Hindlimb muscle (tissue), 1 donor: ENCODE measurements around the gene TRABD2B. TPM values are rescaled to one million over a fixed set of nuclear protein-coding genes. Genes with fewer than 3 reads are reported as not detected.

Experiments used
- DNase-seq: peaks from one replicate; pipeline ENCODE4 v3.0.0-alpha.2; 2013
- polyA plus RNA-seq: library from polyadenylated mRNA; unstranded; fragments of 120-200 nt; gene quantifications from one replicate; pipeline ENCODE4 v1.2.1, GENCODE V29; 2013; ENCODE audit not compliant: insufficient read length

TRABD2B gene
- polyA plus RNA-seq, 1 donor: 5.5 TPM

DNA sequence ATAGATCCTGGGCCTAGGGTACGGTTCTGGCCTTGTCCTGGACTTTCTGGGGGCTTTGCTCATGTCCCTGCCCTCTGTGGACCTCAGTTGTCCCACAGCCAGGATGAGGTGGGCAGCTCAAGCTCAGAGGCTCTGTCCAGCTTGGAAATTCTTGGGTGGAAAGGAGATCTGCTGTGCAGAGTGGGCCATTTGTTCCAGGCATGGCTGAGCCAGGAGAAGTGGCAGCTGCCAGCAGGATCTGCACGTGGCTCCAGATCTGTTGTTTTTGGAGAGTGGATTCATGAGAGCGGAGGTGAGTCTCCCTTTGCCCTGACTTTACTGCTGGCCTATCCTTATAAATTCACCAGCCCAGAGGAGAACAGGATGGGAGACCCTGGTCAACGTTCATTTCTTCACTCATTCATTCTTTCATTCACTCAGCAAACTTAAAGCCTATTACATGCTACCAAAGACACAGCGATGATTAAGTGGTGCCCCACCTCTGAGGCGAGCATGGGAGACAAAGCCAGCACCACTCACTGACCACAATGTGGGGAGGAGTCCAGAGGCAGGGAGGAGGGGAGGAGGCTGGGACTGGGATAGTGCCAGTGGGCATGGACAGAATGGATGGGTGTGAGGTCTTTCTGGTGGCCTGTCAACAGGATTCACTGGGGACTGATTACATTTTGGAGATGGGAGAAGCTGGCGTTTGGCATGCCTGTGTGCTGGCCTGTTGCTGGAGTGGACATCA, 205.1 kb downstream of the TRABD2B start:
- no peak for DNase-seq

DNA sequence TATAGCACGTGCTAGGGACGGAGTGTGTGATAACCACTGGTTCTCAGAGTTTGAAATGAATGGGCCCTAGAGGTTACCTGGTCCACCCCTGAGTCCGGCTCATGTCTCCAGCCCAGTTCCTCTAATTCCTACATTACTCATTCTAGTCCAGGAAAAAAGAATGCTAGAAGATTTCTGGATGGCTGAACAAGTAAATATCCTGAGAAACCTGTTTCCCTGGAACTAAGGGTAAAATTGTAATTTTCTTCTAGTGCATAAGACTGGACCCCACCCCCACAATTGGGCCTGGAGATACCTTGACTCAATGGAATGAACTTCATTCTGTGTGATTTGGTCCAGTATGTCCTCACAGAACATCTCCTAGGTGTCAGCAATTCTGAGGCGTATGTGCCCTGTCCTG, 208.4 kb downstream of the TRABD2B start:
- no peak for DNase-seq

DNA sequence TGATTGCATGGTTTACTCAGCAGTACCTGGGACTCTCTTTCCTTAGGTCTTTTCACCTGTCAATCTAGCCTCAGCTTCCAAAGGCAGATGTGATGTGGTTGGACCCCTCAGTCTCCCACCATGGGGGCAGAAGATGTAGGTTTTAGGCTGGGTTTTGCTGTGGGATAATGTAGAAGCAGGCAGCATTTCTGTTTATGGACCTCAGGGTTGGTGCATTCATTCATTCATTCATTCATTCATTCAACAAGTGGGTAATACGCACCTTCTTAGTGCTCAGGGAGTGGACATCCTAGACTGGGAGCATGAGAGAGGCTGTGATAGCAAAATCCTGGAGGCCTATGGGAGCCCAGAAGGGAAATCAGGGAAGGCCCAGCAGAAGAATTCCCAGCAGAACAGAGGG, 209.6 kb downstream of the TRABD2B start:
- no peak for DNase-seq

DNA sequence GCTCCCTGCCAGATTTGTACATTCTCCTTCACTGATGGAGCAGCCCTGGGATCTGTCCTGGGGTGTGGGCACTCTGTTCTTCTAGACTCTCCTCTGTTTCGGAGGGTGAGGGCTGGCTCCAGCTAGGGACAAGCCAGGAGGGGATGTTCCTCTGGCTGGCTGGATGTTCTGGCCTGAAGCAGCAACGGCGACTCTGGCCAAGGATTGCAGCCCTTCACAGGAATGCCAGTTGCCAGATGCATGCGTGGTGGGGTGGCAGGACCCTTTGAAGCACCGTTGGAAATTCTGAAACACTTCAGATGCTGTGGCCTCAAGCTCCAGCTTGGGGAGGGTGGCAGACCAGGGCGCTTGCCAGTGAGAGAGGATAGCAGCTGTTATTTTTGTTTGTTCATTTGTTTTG, 210.9 kb downstream of the TRABD2B start:
- DNase-seq: no peak

DNA sequence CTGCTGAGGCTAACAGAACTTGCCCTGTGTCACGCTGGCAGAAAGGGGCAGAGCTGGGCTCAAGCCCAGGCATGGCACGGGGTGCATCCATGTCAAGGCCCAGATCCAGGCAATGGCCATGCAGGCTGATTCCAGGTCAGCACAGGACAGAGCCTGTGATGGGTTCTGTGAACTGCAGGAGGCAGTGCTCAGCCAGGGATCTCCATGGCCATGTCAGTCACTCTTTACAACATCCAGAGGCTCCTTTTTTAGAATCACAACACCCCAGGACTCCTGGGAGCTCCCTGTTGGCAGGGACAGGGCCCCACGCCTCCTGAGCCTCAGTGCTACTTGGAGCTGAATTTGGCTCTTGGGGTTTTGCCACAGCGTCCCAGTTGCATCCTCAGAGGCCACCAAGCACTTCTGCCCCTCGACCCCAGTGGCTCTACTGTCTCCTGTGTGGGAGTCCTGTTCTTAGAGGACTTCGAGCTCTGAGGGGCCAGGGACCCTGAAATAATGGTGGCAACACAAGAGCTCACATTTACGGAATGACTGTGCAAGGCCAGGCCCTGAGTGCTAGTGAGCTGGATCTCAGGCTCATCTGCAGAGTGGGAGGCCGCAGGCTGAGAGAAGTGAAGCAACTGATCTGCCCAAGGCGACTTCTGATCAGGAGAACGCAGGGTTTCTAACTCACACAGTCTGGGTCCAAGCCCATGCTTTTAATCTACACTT, 211.5 kb downstream of the TRABD2B start:
- peak; percentile 29 for DNase-seq

DNA sequence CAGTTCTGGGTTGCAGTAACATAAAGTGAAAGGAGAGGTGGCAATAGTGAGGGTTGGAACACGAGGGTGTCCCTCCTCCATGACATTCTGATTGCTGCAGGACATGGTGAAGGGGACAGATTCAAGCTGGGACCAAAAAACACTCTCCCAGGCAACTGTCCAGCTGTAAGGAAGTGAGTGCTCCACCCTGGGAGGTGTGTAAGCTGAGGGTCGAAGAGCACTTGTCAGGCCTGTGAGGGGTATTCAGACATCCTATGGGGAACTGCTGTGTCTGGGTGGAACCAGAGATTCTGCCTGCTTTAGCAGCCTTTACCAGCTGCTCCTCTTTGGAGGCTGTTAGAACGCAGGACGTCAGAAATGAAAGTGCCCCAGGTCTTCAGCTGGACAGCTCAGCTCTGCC, 212.1 kb downstream of the TRABD2B start:
- no peak for DNase-seq

DNA sequence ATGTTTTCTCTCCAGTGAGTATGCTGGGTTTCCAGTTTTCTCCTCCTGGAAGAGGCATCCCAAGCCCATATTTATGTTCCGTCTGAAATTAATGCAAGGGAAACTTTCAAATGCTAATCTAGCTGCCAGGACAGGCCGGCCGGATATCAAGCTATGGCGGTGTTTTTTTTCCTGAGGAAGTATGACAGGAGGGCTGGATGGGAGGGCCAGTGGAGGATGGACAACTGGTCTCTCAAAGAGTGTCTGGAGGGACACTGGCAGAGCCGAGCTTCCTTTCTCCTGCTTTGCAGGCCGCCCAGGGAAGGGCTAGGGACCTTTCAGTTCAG, 212.7 kb downstream of the TRABD2B start:
- DNase-seq: no peak

DNA sequence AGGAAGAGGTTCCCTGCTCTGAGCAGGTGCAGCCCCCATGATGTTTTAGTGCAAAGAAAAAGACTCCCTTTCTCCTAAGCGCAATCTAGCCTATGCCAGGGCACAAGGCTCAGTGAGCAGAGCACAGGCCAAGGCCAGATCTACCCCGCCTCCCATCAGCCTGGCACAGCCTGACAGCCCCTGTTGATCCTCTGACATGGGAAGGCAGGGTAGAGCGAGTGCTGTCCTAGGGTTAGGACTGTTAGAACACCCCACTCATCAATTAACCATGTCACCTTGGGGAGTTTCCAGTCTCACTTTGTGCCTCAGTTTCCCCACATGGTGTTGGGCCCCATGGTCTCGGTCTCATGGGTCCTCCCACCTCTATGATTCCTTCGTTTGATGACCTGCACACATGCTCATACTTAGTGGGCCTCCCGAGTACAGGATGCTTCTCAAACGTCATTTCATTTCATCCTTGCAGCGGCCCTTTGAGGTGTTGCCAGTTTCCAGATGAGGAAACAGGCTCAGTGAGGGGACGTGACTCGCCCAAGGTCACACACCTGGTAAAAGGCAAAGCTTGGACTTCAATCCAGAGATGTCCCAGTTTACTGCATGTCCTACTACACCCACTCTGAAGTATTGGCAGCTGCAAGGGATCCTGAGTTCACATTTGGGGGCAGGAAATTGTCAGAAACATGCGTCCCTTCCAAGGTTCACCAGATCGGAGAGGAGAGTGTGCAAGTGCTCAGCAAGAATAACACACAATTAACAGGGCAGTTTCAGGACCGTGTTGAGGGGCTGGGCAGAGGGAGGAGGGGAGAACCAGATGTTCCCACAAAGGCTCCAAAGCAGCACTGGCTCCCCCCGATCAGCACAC, 213.3 kb downstream of the TRABD2B start:
- peak; percentile 46 for DNase-seq

DNA sequence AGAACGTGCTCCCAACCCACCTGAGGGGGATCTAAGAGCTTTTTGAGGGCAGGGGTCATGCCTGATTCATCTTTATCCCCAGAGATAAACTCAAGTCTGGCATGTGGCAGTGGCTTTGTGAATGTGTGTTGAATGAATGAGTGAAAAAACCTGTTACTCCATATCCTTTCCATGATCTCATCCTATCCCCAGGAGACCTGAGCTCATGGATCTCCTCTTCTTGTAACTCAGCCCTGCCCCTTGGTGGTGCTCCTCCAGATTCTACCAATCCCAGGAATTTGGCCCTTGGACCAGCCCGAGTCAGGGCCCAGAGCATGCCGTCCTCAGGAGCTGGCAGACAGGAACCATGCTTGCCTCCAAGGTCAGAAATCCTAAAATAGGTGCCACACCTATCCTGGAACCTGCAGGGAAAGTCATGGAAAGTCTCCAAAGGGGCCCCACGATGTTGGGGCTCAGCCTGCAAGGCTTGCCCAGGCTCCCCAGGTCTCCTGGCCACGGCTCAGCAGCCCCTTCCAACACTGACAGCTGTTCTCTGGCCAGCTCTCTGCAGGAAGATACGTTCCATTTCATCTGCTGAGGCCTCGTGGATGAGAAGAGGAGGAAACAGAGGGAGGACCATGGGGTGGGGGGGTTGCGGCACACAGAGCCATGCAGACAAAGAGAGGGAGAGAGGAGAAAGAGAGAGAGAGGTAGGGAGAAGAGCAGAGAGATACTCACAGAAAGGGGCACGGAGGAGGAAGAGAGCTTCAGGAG, 214.6 kb downstream of the TRABD2B start:
- DNase-seq: peak; percentile 80

DNA sequence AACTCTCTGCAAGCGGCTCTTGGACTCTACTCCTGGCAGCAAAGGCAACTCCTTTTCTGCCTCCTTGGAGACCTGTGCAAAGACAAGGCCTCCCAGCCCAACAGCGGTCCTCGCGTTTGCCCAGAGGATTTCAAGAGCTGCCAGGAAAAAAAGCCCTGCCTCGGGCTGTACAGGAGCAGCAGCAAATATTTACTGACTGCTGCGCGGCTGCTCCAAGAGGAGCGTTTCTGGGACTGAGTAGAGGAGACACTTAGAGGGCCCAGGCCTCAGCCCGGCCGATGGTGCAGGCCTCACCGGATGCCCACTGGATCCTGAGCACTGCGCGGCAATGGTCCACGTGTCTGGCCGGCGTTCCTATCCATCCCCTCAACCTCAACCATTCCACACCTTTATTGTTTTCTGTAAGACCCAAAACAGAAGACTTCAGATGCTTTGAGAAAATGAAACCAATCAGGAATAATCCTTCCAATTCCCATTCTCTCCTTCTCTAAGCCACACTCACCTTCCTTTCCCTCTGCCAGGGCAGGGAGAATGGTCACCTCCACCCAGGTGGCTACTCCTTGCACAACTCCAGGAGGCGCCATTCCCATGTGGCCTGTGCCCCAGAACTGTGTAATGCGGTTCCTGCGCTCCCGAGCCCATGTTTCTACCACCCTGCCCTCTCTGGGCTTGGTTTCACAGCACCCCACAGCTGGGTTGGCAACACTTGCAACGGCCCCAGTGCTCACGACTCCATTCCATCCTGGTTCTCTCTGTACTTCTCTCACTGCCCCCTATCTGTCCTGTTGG, 215.8 kb downstream of the TRABD2B start:
- DNase-seq: peak; percentile 58

DNA sequence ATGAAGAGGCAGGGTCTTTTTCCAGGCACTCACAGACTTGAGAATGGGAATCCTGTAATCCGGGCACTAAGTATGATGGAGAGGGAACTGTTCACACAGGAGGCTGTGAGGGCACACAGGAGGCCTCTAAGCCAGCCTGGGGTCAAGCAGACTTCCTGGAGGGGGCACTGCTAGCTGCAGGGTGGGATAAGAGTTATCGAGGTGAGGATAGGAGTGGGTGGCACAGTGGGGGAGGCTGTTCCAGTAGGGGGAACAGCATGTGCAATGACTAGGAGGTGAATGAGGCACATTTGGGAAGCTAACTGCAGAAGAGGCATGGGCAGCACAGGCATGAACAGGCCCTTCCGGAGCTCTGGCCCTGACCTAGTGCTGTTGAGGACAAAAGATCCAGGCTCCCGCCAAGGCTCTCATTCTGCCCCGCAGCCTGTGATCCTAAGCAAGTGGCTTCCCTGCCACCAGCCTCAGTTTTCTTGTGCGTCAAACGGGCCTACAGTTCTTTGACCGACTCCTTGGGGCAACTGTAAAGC, 216.7 kb downstream of the TRABD2B start:
- no peak for DNase-seq

DNA sequence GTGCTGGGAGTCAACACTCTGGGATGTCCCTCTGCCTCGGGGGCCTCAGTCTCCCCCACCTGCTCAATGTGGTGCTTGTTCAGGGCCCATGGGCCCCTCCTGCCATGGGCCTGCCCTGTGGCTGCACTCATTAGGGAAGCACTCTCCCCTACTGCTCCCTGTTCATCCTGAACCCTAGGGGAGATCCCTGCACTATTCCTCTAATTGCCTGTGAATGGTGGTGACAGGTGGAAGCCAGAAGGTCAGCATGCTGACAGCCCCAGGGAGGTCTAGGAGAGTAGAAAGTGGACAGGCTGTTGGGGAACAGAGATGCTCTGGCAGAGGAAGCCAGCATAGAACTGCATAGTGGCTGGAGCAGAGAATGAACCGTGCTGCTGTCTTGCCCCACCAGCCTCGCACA, 217.6 kb downstream of the TRABD2B start:
- no peak for DNase-seq

DNA sequence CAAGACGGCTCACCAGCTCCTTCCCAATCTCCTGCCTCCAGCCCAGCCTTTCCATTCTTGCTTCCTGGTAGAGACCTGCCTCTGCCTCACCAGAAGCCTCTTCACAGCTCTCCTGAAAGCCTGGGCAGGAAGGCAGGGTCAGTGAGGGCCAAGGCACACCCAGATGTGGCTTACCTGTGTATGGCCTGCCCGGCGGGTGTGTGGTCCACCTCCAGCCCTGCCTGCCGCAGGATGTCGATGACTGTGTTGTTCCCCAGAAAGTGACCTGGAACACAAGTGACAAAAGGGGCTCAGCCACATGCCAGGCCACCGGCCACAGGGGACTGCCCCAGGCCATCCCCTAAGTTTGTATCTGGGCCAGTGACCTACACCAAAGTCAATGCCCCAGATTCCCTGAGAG, 218.9 kb downstream of the TRABD2B start:
- no peak for DNase-seq

DNA sequence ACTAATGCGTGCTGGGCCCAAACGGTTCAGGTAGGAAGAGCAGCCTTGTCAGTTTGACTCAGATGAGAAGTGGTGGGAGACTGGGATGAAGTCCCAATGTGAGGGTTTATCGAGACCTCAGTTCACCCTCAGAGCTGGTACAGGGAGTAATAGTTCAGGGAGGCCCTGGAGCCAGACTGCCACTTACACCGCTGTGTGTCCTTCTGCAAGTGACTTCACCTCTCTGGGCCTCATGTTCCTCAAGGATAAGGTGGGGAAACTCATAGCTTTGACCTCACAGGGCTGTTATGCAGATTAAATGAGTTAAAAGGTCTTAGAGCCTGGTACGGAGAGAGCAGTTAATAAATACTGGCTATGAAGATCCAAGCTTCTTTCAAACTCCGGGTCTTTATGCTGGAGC, 219.9 kb downstream of the TRABD2B start:
- no peak for DNase-seq

DNA sequence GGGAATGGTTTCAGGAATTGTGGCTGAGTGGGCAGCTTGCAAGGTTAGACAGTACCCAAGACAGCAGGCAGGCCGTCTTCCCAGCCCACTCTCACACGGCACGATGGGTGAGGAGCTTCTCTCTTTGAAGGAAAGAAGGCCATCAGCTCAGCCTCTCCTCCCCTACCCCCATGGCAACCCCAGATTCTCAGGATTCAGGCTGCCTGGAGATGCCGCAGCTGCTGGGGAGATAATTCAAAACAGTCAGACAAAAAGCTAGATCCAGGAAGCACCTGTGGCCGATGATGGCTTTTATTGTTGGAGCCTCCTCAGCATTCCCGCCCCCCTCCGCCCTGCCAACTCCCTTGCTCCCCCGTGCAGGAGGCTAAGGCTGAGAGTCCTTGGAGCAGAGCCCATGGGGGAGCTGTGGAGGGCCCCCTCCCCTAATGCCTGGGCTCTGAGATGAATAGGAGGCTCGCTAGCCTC, 220.5 kb downstream of the TRABD2B start:
- peak; percentile 28 for DNase-seq

DNA sequence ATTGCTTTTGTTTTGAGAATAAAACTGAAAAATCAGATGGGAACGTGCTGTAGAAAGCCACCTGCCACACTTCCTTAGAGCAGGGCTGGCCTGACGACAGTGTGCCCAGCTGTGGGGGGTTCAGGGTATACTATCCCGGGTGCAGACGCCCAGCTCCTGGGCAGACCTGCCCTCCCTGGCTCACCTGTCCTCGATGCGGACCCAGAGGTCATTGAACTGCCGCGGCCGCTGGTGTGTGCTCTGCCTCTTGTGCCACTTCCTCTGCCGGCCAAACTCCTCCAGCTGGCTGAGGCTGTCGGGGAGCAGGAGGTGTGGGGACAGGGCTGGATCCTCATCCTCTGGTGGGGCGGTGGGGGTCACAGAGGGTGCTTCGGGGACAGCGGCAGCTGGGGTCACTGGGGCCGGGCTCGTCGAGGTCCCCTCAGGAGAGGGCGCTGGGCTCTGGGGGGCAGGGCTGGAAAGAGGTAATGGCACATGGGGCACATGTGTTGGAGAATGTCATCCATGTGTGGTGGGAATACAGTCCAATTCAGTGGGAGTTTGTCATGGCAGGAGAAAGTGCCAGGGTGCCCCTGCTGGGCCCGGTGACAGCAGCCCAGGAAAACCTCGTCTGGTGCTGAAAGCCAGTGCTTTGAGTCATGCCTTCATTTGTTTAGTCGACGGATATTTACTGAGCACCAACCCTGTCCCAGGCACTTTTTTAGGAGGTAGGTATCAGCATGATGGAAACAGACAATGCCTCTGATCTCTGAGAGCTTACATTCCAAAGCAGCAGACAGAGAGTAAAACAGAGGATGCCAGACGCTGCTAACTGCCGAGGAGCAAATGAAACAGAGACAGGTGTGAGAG, 222.0 kb downstream of the TRABD2B start:
- no peak for DNase-seq

DNA sequence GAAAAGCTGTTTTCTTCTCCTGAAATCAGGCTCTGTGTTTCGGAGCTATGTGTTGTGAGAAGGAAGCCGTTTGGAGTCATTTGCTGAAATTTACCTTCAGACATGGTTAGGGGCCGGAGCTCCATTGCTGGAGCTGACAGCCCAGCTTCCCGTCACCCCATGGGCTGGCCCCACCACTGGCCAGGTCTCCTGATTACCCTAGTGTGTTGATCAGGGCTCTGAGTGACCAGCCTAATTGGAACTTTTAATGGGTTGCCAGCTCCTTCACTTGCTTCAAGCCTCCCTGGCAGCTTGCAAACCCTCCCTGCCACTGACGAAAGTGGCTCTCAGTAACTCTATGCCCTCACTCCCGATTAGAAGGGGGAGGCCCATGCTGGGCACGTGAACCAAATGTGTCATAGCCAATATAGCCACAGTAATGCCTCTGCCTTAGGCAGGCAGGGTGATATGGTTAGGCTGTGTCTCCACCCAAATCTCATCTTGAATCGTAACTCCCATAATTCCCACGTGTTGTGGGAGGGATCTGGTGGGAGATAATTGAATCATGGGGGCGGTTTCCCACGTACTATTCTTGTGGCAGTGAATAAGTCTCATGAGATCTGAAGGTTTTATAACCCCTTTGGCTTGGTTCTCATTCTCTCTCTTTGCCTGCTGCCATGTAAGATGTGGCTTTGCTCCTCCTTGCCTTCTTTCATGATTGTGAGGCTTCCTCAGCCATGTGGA, 224.1 kb downstream of the TRABD2B start:
- no peak for DNase-seq

DNA sequence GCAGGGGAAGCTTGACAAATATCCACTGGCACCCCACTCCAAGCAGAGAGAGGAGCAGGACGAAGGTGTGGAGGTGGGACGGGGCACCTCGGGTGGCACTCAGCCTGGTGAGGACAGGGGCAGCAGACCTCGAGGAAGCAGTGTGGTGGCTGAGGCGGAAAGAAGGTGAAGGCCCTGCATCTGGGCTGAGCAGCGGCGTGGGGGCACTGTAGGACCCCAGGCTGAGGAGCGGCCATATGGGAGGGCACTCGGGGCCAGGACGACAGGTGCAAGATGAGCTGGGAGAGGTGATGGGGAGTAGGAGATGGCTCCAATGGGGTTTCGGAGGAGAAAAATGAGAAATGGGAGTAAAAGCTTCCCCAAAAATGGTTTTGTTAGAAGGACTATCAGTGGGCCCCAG, 224.9 kb downstream of the TRABD2B start:
- DNase-seq: no peak

DNA sequence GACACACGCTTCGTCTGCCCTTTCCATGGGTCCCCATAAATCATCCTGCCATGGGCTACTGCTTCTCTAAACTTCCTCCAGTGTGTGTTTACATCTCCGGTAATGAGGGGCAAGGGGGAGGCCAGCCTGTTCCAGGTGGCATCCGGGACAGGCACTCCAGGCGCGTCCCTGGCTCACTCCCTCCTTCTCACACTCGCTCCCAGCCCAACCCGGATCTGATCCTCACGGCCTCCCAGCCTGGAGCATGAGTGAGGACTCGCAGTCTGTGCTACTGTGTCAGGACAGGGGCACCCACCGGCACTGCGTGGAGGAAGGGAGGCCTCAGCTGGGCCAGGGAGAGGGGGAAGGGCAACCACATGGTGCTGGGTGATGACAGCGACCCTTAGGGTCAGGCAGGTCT, 225.4 kb downstream of the TRABD2B start:
- DNase-seq: no peak

DNA sequence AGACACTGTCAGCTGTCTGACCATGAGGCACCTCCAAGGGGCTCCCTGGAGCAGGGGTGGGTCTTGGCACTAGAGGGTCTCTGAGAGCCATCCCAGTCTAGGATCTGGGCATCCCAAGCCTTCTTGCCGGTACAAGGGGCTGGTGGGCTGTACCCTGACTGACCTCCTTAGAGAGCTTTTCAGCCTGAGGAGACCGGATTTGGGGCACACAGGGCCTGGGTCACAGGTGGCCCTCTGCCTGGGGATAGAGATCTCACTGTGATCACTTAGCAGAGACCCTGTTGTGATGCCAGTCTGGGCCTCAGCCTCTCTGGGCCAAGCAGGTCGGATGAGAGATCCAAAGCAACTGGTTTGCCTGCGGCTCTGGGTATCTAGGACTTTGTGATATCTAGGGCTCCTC, 227.2 kb downstream of the TRABD2B start:
- DNase-seq: no peak
